NT2/D1 (cell line): Measurements from ENCODE around the gene DNAAF2.

Experiments used
- YY1 ChIP-seq: IDR thresholded peaks from 2 replicates; pipeline ENCODE4 v1.6.1; 2011; ENCODE audit not compliant: insufficient read length, insufficient read depth
- ZNF274 ChIP-seq: IDR thresholded peaks from 2 replicates; pipeline ENCODE4 v1.6.1; 2011; ENCODE audit warnings: mild to moderate bottlenecking, low read depth, low read length

DNA sequence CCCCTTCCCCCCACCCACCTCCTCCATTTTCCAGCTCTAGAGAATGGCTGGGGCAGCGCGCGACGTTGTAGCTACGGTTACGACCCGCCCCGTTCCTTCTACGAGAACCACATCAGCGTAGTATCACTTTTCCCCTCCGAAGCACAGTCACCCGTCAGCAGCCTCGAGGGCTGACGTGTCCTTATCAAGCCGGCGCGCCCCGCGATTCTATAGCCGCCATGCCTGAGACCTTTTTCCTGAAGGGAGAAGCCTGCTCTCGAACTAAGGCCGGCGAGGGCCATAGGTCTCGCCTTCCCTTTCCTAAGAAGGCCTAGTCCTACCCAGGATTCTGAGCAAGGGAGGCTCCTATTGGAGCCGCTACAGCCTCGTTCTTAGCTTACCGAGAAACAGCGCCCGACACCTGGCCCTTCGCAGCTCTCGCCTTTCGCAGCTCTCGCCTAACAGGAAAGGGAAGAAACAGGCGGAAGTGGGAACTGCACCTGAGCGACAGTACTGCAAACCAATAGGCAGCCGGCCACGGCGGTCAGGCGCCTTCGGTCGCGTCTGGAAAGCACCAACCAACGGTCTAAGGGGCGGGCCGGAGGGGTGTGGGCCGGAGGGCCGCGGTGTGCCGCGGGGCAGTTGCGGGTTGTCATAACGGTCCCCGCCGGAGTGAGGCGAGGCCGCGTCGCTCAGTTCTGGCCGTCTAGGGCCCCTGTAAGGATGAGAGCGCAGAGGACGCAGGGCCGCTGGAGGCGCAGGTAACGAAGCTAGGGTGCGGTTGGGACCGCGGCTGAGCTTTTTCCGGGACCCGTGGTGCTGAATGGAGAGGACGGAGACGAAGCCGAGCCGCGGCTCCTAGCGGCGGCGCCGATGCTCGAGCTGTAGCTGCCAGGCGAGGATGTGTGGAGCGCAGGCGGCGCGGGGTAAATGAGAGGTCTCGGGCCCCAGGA is 14.6 kb downstream of the DNAAF2 start, which contains the start of the genes MGAT2 and RPL36AL:
- TF ChIP-seq ZNF274 (no peak), YY1 (no peak)
